ENCODE results near the gene MFAP3L.

DNA sequence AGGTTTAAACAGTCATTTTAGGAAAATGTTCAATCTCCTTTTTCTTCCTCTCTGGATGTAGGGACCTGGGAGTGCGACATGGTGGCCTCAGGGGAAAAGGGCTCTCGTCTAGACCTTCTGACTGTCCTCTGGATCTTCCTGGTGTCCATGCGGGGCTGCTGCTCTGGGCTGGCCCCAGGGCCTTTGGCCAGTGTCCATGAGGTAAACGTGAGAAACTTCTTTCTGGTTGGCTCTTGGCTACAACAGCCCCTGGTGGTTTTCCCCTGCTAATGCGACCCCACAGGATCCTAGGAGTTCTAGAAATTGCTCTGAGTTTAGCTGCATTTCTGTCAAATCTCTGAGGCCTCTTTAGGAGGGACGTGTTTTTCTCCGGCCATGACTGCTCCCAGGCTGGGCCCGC is 85.7 kb downstream of the MFAP3L start:
- TF ChIP-seq, protein P1, sequence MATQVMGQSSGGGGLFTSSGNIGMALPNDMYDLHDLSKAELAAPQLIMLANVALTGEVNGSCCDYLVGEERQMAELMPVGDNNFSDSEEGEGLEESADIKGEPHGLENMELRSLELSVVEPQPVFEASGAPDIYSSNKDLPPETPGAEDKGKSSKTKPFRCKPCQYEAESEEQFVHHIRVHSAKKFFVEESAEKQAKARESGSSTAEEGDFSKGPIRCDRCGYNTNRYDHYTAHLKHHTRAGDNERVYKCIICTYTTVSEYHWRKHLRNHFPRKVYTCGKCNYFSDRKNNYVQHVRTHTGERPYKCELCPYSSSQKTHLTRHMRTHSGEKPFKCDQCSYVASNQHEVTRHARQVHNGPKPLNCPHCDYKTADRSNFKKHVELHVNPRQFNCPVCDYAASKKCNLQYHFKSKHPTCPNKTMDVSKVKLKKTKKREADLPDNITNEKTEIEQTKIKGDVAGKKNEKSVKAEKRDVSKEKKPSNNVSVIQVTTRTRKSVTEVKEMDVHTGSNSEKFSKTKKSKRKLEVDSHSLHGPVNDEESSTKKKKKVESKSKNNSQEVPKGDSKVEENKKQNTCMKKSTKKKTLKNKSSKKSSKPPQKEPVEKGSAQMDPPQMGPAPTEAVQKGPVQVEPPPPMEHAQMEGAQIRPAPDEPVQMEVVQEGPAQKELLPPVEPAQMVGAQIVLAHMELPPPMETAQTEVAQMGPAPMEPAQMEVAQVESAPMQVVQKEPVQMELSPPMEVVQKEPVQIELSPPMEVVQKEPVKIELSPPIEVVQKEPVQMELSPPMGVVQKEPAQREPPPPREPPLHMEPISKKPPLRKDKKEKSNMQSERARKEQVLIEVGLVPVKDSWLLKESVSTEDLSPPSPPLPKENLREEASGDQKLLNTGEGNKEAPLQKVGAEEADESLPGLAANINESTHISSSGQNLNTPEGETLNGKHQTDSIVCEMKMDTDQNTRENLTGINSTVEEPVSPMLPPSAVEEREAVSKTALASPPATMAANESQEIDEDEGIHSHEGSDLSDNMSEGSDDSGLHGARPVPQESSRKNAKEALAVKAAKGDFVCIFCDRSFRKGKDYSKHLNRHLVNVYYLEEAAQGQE (IDR thresholded peaks at IDR 0.05; ENCODE audit: insufficient read depth in 1 of 2, low read depth in 2 of 2, low read length in 2 of 2), result no peak
- TF ChIP-seq TAF1 (IDR thresholded peaks at IDR 0.05; ENCODE audit: borderline replicate concordance, insufficient read depth, low read length), result no peak

Measured in PFSK-1 (cell line).